Measurements from ENCODE around the gene NUP188. TPM values are rescaled to one million over a fixed set of nuclear protein-coding genes. Genes with fewer than 3 reads are reported as not detected.
"Not testable (repeated sequence)": the region's sequence is repeated elsewhere in the genome, so short reads cannot be mapped to it uniquely, and the experiment has no call there.

Gene NUP188
- total RNA-seq, 2 experiments from 2014 or later = 64.2 to 65.3 TPM

GRCh38 chr9:128940271-128940921 lies 7.1 kb upstream of the NUP188 start:
- Mint-ChIP-seq H3K9me3 (no peaks in the 10 kb centered on the region), H3K36me3 (no peaks in the 10 kb centered on the region), H3K27me3 (no peaks in the 10 kb centered on the region), H3K27ac (no peak overlapping the region), H3K4me1 (no peaks in the 10 kb centered on the region), H3K4me3 (no peak overlapping the region)
- DNase-seq = no peak
- ATAC-seq (ENCODE audit: low read depth) = no peak
- POLR2A ChIA-PET = no interaction called here

GRCh38 chr9:128940946-128941755 lies 6.3 kb upstream of the NUP188 start:
- no peak for DNase-seq
- POLR2A ChIA-PET = no interaction called here

GRCh38 chr9:128943832-128944620 lies 3.5 kb upstream of the NUP188 start:
- POLR2A ChIA-PET = interaction anchor here (0.5 to 0.6 kb wide), 2 partner anchors 48 to 279 kb away, joined by 4 to 5 read pairs; no protein-coding TSS in a partner anchor
- H3K27me3 Mint-ChIP-seq = no peaks in the 10 kb centered on the region
- peaks cover 2% of the 10 kb centered on the region for H3K36me3 Mint-ChIP-seq
- DNase-seq (no peak), ATAC-seq (ENCODE audit: low read depth) (no peak)
- H3K9me3 Mint-ChIP-seq = no peaks in the 10 kb centered on the region
- H3K4me1 Mint-ChIP-seq = peaks cover 15% of the 10 kb centered on the region
- no peak overlapping the region for H3K4me3 Mint-ChIP-seq
- H3K27ac Mint-ChIP-seq = no peak overlapping the region

More at GRCh38 chr9:128940946-128941755, 6.3 kb upstream of the NUP188 start:
- Mint-ChIP-seq H3K4me3 (no peak overlapping the region), H3K4me1 (peaks cover 5% of the 10 kb centered on the region), H3K27ac (no peak overlapping the region), H3K27me3 (no peaks in the 10 kb centered on the region), H3K9me3 (no peaks in the 10 kb centered on the region), H3K36me3 (no peaks in the 10 kb centered on the region)
- no peak for ATAC-seq (ENCODE audit: low read depth)

DNA sequence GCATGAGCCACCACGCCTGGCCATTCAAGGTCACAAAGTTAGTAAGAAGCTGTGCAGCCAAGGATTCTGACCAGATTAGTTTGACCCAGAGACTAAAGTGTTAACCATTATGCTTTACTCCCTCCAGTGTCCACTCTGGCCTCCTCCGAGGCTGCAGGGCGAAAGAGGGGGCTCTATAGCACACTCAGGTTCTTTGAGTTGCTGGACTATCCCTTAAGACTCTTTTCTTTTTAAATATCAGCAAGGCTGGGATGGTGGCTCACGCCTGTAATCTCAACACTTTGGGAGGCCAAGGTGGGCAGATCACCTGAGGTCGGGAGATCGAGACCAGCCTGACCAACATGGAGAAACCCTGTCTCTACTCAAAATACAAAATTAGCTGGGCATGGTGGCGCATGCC lies 2.5 kb upstream of the NUP188 start:
- H3K4me1 Mint-ChIP-seq = peaks cover 17% of the 10 kb centered on the region
- H3K27ac Mint-ChIP-seq; H3K4me3 Mint-ChIP-seq; H3K36me3 Mint-ChIP-seq; POLR2A ChIA-PET; H3K27me3 Mint-ChIP-seq; H3K9me3 Mint-ChIP-seq; ATAC-seq (ENCODE audit: low read depth); DNase-seq: not testable (repeated sequence)

- no peaks in the 10 kb centered on the region for H3K9me3 Mint-ChIP-seq
- H3K4me1 Mint-ChIP-seq = peaks cover 17% of the 10 kb centered on the region
- DNase-seq (no peak), ATAC-seq (ENCODE audit: low read depth) (no peak)
- peaks cover 3% of the 10 kb centered on the region for H3K36me3 Mint-ChIP-seq
- peak overlapping the region; percentile 97 for H3K27ac Mint-ChIP-seq
- H3K4me3 Mint-ChIP-seq = peak overlapping the region; percentile 99
- POLR2A ChIA-PET = interaction anchor here (0.6 to 1.2 kb wide), 4 partner anchors 10 to 116 kb away, joined by 3 to 4 read pairs (median 3); partner anchors contain the start of gene SPOUT1
- H3K27me3 Mint-ChIP-seq = no peaks in the 10 kb centered on the region
These were observed 1.5 kb upstream of the NUP188 start for GRCh38 chr9:128945798-128946501.

DNA sequence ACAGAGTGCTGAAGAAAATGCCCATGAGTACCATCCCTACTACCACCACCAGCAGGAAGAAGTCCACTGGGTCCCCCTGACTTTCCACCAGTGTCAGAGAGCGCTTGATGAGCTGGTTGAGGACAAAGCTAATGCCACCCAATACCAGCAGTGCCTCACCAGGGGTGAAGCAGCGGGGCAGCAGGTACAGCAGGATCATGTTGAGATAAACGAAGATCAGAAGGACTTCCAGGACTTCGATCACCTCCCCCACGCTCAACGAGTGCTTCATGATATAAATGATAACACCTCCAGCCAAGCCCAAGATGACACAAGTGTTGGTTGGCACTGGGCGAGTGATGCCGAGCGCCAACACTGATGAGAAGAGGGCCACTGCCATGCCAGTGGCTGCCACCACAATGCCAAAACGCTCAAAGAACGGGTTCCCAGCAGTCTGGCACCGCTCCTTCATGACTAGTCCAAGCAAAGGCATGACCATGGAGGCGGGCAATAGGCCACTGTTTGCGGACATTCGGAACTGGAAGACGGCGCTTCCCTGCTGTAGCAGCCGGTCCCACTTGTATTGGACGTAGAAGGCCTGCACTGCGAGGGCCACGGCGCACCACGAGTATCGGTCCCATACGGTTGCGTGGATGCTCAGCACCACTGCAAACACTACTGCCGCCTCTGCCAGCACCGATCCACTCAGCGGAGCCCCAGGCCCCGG lies 775 bp upstream of the NUP188 start:
- Mint-ChIP-seq H3K9me3 (no peaks in the 10 kb centered on the region), H3K27ac (peak overlapping the region; percentile 97), H3K27me3 (no peaks in the 10 kb centered on the region), H3K4me1 (peaks cover 19% of the 10 kb centered on the region), H3K4me3 (peak overlapping the region; percentile 99), H3K36me3 (peaks cover 5% of the 10 kb centered on the region)
- no peak for DNase-seq
- ATAC-seq (ENCODE audit: low read depth) = peak; percentile 23
- POLR2A ChIA-PET = interaction anchor here (0.6 to 1.2 kb wide), 3 partner anchors 10 to 117 kb away, joined by 3 to 4 read pairs (median 3); partner anchors contain the start of gene SPOUT1

GRCh38 chr9:128947277-128947526 lies 297 bp upstream of the NUP188 start:
- Mint-ChIP-seq H3K9me3 (no peaks in the 10 kb centered on the region), H3K27ac (peak overlapping the region; percentile 97), H3K36me3 (peaks cover 5% of the 10 kb centered on the region), H3K4me3 (peak overlapping the region; percentile 99), H3K27me3 (no peaks in the 10 kb centered on the region), H3K4me1 (peaks cover 19% of the 10 kb centered on the region)
- POLR2A ChIA-PET = no interaction called here
- DNase-seq (no peak), ATAC-seq (ENCODE audit: low read depth) (no peak)

GRCh38 chr9:128961403-128961802 lies 13.9 kb downstream of the NUP188 start:
- POLR2A ChIA-PET = interaction anchor here (0.7 kb wide), 1 partner anchor 954 kb away, joined by 6 read pairs; no protein-coding TSS in a partner anchor
- H3K9me3 Mint-ChIP-seq; H3K27me3 Mint-ChIP-seq; H3K4me1 Mint-ChIP-seq; H3K4me3 Mint-ChIP-seq; H3K27ac Mint-ChIP-seq; DNase-seq; ATAC-seq (ENCODE audit: low read depth): not testable (repeated sequence)
- H3K36me3 Mint-ChIP-seq = peaks cover 16% of the 10 kb centered on the region

DNA sequence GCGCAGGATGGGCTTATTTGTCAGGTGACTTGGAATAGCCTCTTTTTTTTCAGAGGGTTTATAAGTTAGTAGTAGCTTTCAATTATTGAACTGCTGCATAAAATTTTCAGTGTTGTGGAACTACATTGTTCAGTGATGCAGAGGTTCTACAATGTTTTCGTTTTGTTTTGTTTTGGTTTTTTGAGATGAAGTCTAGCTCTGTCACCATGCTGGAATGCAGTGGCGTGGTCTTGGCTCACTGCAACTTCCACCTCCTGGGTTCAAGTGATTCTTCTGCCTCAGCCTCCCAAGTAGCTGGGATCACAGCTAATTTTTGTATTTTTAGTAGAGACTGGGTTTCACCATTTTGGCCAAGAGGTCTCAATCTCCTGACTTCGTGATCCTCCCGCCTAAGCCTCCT lies 22.0 kb downstream of the NUP188 start:
- no peak for DNase-seq
- ATAC-seq (ENCODE audit: low read depth) = no peak
- Mint-ChIP-seq H3K27ac (no peak overlapping the region), H3K4me1 (peaks cover 3% of the 10 kb centered on the region), H3K36me3 (peaks cover 21% of the 10 kb centered on the region), H3K27me3 (no peaks in the 10 kb centered on the region), H3K9me3 (no peaks in the 10 kb centered on the region), H3K4me3 (no peak overlapping the region)
- POLR2A ChIA-PET = no interaction called here

DNA sequence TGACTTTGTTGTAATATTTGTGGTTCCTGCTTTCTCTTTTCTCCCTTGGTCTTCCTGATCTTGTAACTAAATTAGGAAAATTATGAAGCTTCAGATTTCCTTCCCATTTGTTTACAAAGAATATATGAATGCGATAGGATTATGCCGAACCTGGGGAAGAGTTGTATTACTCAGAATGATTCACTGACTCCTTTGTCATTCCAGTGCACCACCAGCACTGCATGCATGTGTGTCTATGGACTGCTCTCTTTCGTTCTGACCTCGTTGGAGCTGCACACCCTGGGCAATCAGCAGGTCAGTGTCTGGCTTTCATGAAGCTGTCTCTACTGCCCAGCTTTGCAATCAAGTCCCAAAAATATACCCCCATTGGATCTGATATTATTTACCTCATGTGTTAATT lies 25.5 kb downstream of the NUP188 start:
- no peak overlapping the region for H3K27ac Mint-ChIP-seq
- POLR2A ChIA-PET = no interaction called here
- H3K4me3 Mint-ChIP-seq = no peak overlapping the region

GRCh38 chr9:128979111-128979510 lies 31.6 kb downstream of the NUP188 start:
- ATAC-seq (ENCODE audit: low read depth) (no peak), DNase-seq (no peak)
- no peaks in the 10 kb centered on the region for H3K9me3 Mint-ChIP-seq
- H3K36me3 Mint-ChIP-seq = peaks cover 42% of the 10 kb centered on the region
- H3K27ac Mint-ChIP-seq = no peak overlapping the region
- H3K4me1 Mint-ChIP-seq = no peaks in the 10 kb centered on the region
- H3K27me3 Mint-ChIP-seq = no peaks in the 10 kb centered on the region
- POLR2A ChIA-PET = no interaction called here
- H3K4me3 Mint-ChIP-seq = no peak overlapping the region

More for the DNA sequence above, 25.5 kb downstream of the NUP188 start:
- peaks cover 1% of the 10 kb centered on the region for H3K4me1 Mint-ChIP-seq
- no peaks in the 10 kb centered on the region for H3K27me3 Mint-ChIP-seq
- DNase-seq (no peak), ATAC-seq (ENCODE audit: low read depth) (no peak)
- no peaks in the 10 kb centered on the region for H3K9me3 Mint-ChIP-seq
- H3K36me3 Mint-ChIP-seq = peaks cover 23% of the 10 kb centered on the region

GRCh38 chr9:128983536-128983935 lies 36.0 kb downstream of the NUP188 start:
- Mint-ChIP-seq H3K9me3 (no peaks in the 10 kb centered on the region), H3K36me3 (peaks cover 47% of the 10 kb centered on the region), H3K4me1 (no peaks in the 10 kb centered on the region), H3K27me3 (no peaks in the 10 kb centered on the region), H3K4me3 (no peak overlapping the region), H3K27ac (no peak overlapping the region)
- ATAC-seq (ENCODE audit: low read depth) (no peak), DNase-seq (no peak)
- POLR2A ChIA-PET = no interaction called here
